HepG2 (cell line): Measurements from ENCODE around the gene PLCL1. TPM values are rescaled to one million over a fixed set of nuclear protein-coding genes. Genes with fewer than 3 reads are reported as not detected.

Experiments used
- ATAC-seq: fragments of 200-7000 bp; cut with Tn5 transposase; 3 replicates; pipeline ENCODE4 v1.9.1; 2020; ENCODE audit warnings: mild to moderate bottlenecking, moderate library complexity
- BruUV-seq: library from RNA; stranded (reverse); fragments of 400-500 nt; replicated peaks from 2 replicates; lab custom pipeline; 2021; lab: Mats Ljungman, UMichigan
- CTCF ChIA-PET: fragments of 300-600 bp; formaldehyde crosslinking; extraction: SDS; loops from one replicate; lab custom pipeline; 2021; ENCODE audit warnings: low total read pairs, inconsistent platforms, low intra/inter-chr PET ratio; lab: Yijun Ruan, JAX
- POLR2A ChIA-PET: fragments of 350-600 bp; sonication (Branson Sonifier 250); formaldehyde crosslinking; loops from one replicate; lab custom pipeline; 2020; ENCODE audit warnings: antibody characterized with exemption, inconsistent platforms; lab: Yijun Ruan, JAX
- DNase-seq: peaks from one replicate; pipeline ENCODE4 v3.0.0-alpha.2; 2015; ENCODE audit warnings: low spot score
- FAIRE-seq: peaks from 3 replicates; lab custom pipeline; 2011; peaks lifted over from hg19 to GRCh38; lab: Jason Lieb, UNC
- H2AFZ ChIP-seq: one replicate; pipeline ENCODE4 v1.6.1; 2011; ENCODE audit warnings: low read length, inconsistent platforms
- H3K27ac ChIP-seq: fragments of 300-600 bp; 3 replicates; pipeline ENCODE4 v1.8.0; 2011; ENCODE audit warnings: mixed run types, mild to moderate bottlenecking, mixed read lengths, low read length, inconsistent platforms; ENCODE audit not compliant: insufficient read depth; ENCODE audit errors: extremely low read length
- H3K27me3 ChIP-seq, 2 experiments: fragments of 200-600 bp in 1 of 2; 2 replicates in 1 of 2; 3 replicates in 1 of 2; pipeline versions ENCODE4 v1.6.0 to v1.8.0; 2011; ENCODE audit warnings: low read length in 2 of 2, mild to moderate bottlenecking in 2 of 2, moderate library complexity in 2 of 2, inconsistent platforms in 1 of 2; ENCODE audit not compliant: insufficient read depth in 2 of 2, control insufficient read depth in 1 of 2
- H3K36me3 ChIP-seq, 2 experiments: fragments of 200-600 bp in 1 of 2; replicated peaks in 1 of 2; 2 replicates in 1 of 2; 3 replicates in 1 of 2; pipeline versions ENCODE4 v1.5.1 to v1.8.0; 2011; ENCODE audit warnings: low read length in 2 of 2, inconsistent platforms in 1 of 2; ENCODE audit not compliant: insufficient read depth in 2 of 2, control insufficient read depth in 1 of 2
- H3K4me1 ChIP-seq: 2 replicates; pipeline ENCODE4 v1.5.1; 2012; ENCODE audit warnings: low read length, inconsistent platforms; ENCODE audit not compliant: insufficient read depth
- H3K4me2 ChIP-seq: 2 replicates; pipeline ENCODE4 v1.6.0; 2011; ENCODE audit warnings: low read depth, low read length, inconsistent platforms
- H3K4me3 ChIP-seq, 3 experiments: fragments of 200-600 bp in 1 of 3; sonication (generic), shearing (Covaris generic) in 1 of 3; replicated peaks in 1 of 3; 2 replicates each; pipeline ENCODE4 v1.5.1; 2011 to 2016; ENCODE audit warnings: low read length in 3 of 3, inconsistent platforms in 2 of 3, low read depth in 2 of 3, mild to moderate bottlenecking in 2 of 3, control low read depth in 1 of 3, mixed read lengths in 1 of 3; ENCODE audit not compliant: insufficient read depth in 1 of 3
- H3K79me2 ChIP-seq: one replicate; pipeline ENCODE4 v1.6.1; 2011; ENCODE audit warnings: low read length, inconsistent platforms; ENCODE audit not compliant: insufficient read depth
- H3K9ac ChIP-seq: 2 replicates; pipeline ENCODE4 v1.6.0; 2011; ENCODE audit warnings: mild to moderate bottlenecking, low read depth, low read length, inconsistent platforms; ENCODE audit not compliant: insufficient read depth
- H3K9me3 ChIP-seq: 2 replicates; pipeline ENCODE4 v1.5.1; 2012; ENCODE audit warnings: mild to moderate bottlenecking, low read length
- H4K20me1 ChIP-seq: 2 replicates; pipeline ENCODE4 v1.6.0; 2011; ENCODE audit warnings: inconsistent platforms, mild to moderate bottlenecking, low read length, moderate library complexity; ENCODE audit not compliant: insufficient read depth
- CTCF ChIP-seq: sonication (generic); formaldehyde crosslinking; IDR thresholded peaks from 2 replicates; pipeline ENCODE4 v1.5.0; 2020; ENCODE audit warnings: mild to moderate bottlenecking, missing genetic modification reagents, moderate library complexity
- RAD21 ChIP-seq: fragments of 450-650 bp; formaldehyde crosslinking; IDR thresholded peaks from 2 replicates; pipeline ENCODE4 v1.5.0; 2020; ENCODE audit warnings: mild to moderate bottlenecking
- SMC3 ChIP-seq: IDR thresholded peaks from 2 replicates; pipeline ENCODE4 v1.6.1; 2011; ENCODE audit warnings: low read length, improper control_type of control experiment
- STAG1 ChIP-seq: sonication (generic); formaldehyde crosslinking; IDR thresholded peaks from 2 replicates; pipeline ENCODE4 v1.4.0; 2020; ENCODE audit warnings: missing genetic modification reagents
- ZC3H13 ChIP-seq: sonication (generic); formaldehyde crosslinking; IDR thresholded peaks from 2 replicates; pipeline ENCODE4 v1.8.1; 2023; ENCODE audit warnings: mild to moderate bottlenecking, missing genetic modification reagents, moderate library complexity
- ZGPAT ChIP-seq: IDR thresholded peaks from 2 replicates; pipeline ENCODE4 v1.6.1; 2016; ENCODE audit warnings: mild to moderate bottlenecking
- ZNF780A ChIP-seq: sonication (generic); formaldehyde crosslinking; IDR thresholded peaks from 2 replicates; pipeline ENCODE4 v1.8.0; 2022; ENCODE audit warnings: mild to moderate bottlenecking, missing genetic modification reagents, moderate library complexity
- WGBS: methylation state at CpG from one replicate; pipeline ENCODE4 v1.1.6; 2017; ENCODE audit warnings: low lambda C conversion rate; 5-methylcytosine and 5-hydroxymethylcytosine counted together
- in situ Hi-C: cut with HindIII; loops from 2 replicates; pipeline ENCODE4 v1.10.0; 2017; ENCODE audit warnings: low pct_unique_long_range_greater_than_20kb; ENCODE audit not compliant: extremely low pct_ligation_motif_present
- intact Hi-C: fragments of 100-400 bp; cut with micrococcal nuclease; formaldehyde crosslinking; loops from one replicate; pipeline ENCODE4 v1.10.0; 2022; ENCODE audit not compliant: unreplicated experiment
- polyA plus RNA-seq, 8 experiments: library from polyadenylated mRNA; depleted of rRNA in 3 of 8; stranded (reverse) in 7 of 8; unstranded in 1 of 8; fragments of >200 nt; fragmentation: Illumina TruSeq in 4 of 8; extraction: Trizol in 4 of 8; gene quantifications; 2 replicates each; pipeline versions ENCODE4 v1.2.1 to v1.2.3, GENCODE V29; 2011 to 2016; ENCODE audit warnings: low read depth in 4 of 8, missing spikeins in 1 of 8, mixed read lengths in 1 of 8; ENCODE audit not compliant: insufficient read depth in 1 of 8
- total RNA-seq, 5 experiments: library from RNA; depleted of rRNA; stranded (reverse); fragments of >200 nt; fragmentation: Illumina TruSeq; extraction: Trizol; gene quantifications; 2 replicates each; pipeline ENCODE4 v1.2.3, GENCODE V29; 2016; ENCODE audit warnings: low read depth in 1 of 5

Gene PLCL1
- total and polyA plus RNA-seq, 2 of the 13 experiments (the other 11 are each of a cell fraction or from before 2014, with no cell fraction given): not detected

GRCh38 chr2:197777823-197778407, 26.5 kb upstream of the PLCL1 start:
- Histone ChIP-seq H3K4me3 (no peak overlapping the region), H2AFZ (no peak overlapping the region), H3K36me3 (no peaks in the 10 kb centered on the region), H3K27ac (no peak overlapping the region), H3K4me2 (no peak overlapping the region), H3K9ac (no peak overlapping the region), H4K20me1 (no peaks in the 10 kb centered on the region), H3K79me2 (no peaks in the 10 kb centered on the region), H3K4me1 (no peaks in the 10 kb centered on the region), H3K9me3 (no peaks in the 10 kb centered on the region), H3K27me3 (no peaks in the 10 kb centered on the region)
- 0 out of 2 replicates have a peak, but pooled peaks have one; percentile 19 for TF ChIP-seq ZGPAT (CRISPR knock-in tag)
- peak; percentile 68 for TF ChIP-seq RAD21
- peak; percentile 96 for TF ChIP-seq STAG1 (CRISPR knock-in tag)
- peak; percentile 75 for TF ChIP-seq CTCF (CRISPR knock-in tag)
- TF ChIP-seq SMC3: peak; percentile 80
- TF ChIP-seq ZC3H13 (CRISPR knock-in tag): no peak
- TF ChIP-seq ZNF780A (CRISPR knock-in tag): no peak
- DNase-seq (peak; percentile 28), ATAC-seq (no peak), FAIRE-seq (peak; percentile 63)
- 14% methylated on average over 4 of the region's 4 CpGs for WGBS
- ChIA-PET CTCF (interaction anchor here (1.1 to 2.1 kb wide), 5 partner anchors 70 to 701 kb away, joined by 3 to 20 read pairs (median 4); partner anchors contain the start of gene MARS2), POLR2A (no interaction called here)
- intact Hi-C loops: loop anchor here (1.0 to 10.0 kb wide), 7 partner anchors 71 to 763 kb away; partner anchors contain the start of gene MOB4
- in situ Hi-C loops: loop anchor here (5.0 to 10.0 kb wide), 3 partner anchors 71 to 583 kb away; partner anchors contain the start of gene MARS2
- BruUV-seq: no TSS peak
